ENCODE results near the gene RGS6. TPM values are rescaled to one million over a fixed set of nuclear protein-coding genes. Genes with fewer than 3 reads are reported as not detected.

RGS6 gene
- total RNA-seq, 2 experiments from 2014 or later: not detected

DNA sequence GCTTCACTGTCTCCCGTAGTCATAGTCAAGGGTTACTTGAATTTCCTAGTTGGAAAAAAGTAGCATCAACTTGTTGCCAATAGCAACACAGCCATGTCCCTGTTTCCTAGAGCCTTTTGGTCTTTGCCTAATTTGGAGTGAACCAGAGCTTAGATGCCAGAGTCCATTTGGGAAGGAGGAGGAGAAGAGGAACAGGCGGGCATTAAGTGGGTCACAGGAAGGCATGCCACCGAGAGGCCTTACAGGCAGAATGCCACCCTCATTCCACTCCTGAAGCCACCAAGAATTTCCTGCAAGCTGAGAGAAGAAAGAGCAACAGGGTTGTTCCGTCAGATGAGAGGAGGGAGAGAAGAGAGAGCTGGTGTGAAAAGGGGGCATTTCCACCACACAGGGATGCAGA is 622.2 kb downstream of the RGS6 start:
- TF ChIP-seq, protein P1, sequence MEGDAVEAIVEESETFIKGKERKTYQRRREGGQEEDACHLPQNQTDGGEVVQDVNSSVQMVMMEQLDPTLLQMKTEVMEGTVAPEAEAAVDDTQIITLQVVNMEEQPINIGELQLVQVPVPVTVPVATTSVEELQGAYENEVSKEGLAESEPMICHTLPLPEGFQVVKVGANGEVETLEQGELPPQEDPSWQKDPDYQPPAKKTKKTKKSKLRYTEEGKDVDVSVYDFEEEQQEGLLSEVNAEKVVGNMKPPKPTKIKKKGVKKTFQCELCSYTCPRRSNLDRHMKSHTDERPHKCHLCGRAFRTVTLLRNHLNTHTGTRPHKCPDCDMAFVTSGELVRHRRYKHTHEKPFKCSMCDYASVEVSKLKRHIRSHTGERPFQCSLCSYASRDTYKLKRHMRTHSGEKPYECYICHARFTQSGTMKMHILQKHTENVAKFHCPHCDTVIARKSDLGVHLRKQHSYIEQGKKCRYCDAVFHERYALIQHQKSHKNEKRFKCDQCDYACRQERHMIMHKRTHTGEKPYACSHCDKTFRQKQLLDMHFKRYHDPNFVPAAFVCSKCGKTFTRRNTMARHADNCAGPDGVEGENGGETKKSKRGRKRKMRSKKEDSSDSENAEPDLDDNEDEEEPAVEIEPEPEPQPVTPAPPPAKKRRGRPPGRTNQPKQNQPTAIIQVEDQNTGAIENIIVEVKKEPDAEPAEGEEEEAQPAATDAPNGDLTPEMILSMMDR (IDR thresholded peaks at IDR 0.05): no peak
- no peak overlapping the region for H3K4me3 Mint-ChIP-seq
- DNase-seq (no peak), ATAC-seq (ENCODE audit: poor library complexity) (no peak)
- H3K27me3 Mint-ChIP-seq: peaks cover 4% of the 10 kb centered on the region
- Histone ChIP-seq H3K9me3 (ENCODE audit: control insufficient read depth in 1 of 2, insufficient read depth in 1 of 2, low read length in 2 of 2) (peaks cover 0 to 5% of the 10 kb centered on the region in 2 experiments), H3K27ac (ENCODE audit: low read depth in 1 of 2, low read length in 2 of 2) (no peak overlapping the region), H3K4me3 (ENCODE audit: low read length) (no peak overlapping the region), H3K4me1 (ENCODE audit: insufficient read depth, low read length) (no peaks in the 10 kb centered on the region), H3K36me3 (ENCODE audit: insufficient read depth, low read length) (no peaks in the 10 kb centered on the region), H3K27me3 (ENCODE audit: control insufficient read depth in 1 of 2, insufficient read depth in 2 of 2, low read length in 2 of 2) (peaks cover 0 to 10% of the 10 kb centered on the region in 2 experiments)
- H3K9me3 Mint-ChIP-seq: no peaks in the 10 kb centered on the region
- no peaks in the 10 kb centered on the region for H3K36me3 Mint-ChIP-seq (ENCODE audit: low read depth)
- H3K27ac Mint-ChIP-seq: no peak overlapping the region
- ChIA-PET POLR2A (no interaction called here), CTCF (no interaction called here)
- H3K4me1 Mint-ChIP-seq (ENCODE audit: low read depth): no peaks in the 10 kb centered on the region
- intact Hi-C loops (cut with DNase I, micrococcal nuclease): no loop called here

DNA sequence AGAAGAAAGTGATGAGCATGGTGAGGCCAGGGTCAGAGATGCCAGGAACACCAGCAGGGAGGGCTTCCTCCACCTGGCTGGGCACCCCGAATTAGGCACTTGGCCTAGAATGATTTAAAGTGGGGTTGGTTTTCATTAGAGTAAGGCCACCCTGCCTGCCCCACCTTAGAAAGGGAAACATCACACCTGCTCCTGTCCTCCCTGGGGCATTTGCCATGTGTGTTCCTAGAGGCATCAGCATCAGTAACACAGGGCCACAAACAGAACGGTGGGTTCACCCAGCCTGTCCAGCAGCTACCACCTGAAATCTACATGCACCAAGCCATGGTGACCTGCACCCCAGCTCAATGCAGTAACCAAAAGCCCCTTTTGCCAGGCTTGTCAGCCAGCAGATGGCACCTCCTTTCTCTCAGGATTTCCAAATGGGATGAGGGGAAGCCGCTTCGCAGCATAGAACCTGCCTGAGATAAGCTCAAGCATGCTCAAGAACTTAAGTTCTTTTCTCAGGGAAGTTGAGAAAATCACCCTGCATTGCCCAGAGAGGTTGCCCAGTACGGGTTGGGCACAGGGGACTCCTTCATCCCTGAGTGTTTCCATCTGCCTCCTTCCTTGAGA is 622.9 kb downstream of the RGS6 start:
- TF ChIP-seq, protein P1 (IDR thresholded peaks at IDR 0.05): no peak
- no peak for DNase-seq
- Mint-ChIP-seq H3K9me3 (no peaks in the 10 kb centered on the region), H3K4me3 (no peak overlapping the region), H3K36me3 (ENCODE audit: low read depth) (no peaks in the 10 kb centered on the region), H3K27ac (no peak overlapping the region), H3K27me3 (peaks cover 4% of the 10 kb centered on the region), H3K4me1 (ENCODE audit: low read depth) (no peaks in the 10 kb centered on the region)
- intact Hi-C loops (cut with DNase I, micrococcal nuclease): no loop called here
- H3K4me3 ChIP-seq (ENCODE audit: low read length): no peak overlapping the region
- no peak for ATAC-seq (ENCODE audit: poor library complexity)
- no peaks in the 10 kb centered on the region for H3K36me3 ChIP-seq (ENCODE audit: insufficient read depth, low read length)
- CTCF ChIA-PET: no interaction called here
- H3K27me3 ChIP-seq (ENCODE audit: control insufficient read depth in 1 of 2, insufficient read depth in 2 of 2, low read length in 2 of 2): peaks cover 0 to 10% of the 10 kb centered on the region in 2 experiments
- no peak overlapping the region for H3K27ac ChIP-seq (ENCODE audit: low read depth in 1 of 2, low read length in 2 of 2)
- H3K9me3 ChIP-seq (ENCODE audit: control insufficient read depth in 1 of 2, insufficient read depth in 1 of 2, low read length in 2 of 2): peaks cover 0 to 7% of the 10 kb centered on the region in 2 experiments
- no peaks in the 10 kb centered on the region for H3K4me1 ChIP-seq (ENCODE audit: insufficient read depth, low read length)
- POLR2A ChIA-PET: no interaction called here

DNA sequence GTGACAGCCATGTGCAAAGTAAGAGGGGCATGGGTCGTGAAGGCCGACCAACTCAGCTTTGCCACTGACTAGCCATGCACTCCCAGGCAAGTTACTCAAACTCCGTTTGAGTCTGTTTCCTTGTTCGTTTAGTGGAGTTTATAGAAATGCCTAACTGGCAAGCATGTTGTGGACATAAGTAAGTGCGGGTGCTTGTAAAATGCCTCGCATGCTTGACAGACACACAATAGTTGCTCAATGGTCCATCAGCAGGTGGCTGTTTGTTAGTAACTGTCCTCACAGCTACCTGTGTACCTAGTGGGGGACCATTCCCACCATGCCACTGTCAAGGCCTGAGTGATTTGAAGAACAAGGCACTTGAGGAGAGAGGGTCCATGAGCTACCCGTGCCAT is 623.4 kb downstream of the RGS6 start:
- Mint-ChIP-seq H3K36me3 (ENCODE audit: low read depth) (no peaks in the 10 kb centered on the region), H3K9me3 (no peaks in the 10 kb centered on the region), H3K27me3 (peaks cover 4% of the 10 kb centered on the region), H3K4me3 (no peak overlapping the region), H3K27ac (no peak overlapping the region), H3K4me1 (ENCODE audit: low read depth) (no peaks in the 10 kb centered on the region)
- H3K27ac ChIP-seq (ENCODE audit: low read depth in 1 of 2, low read length in 2 of 2): no peak overlapping the region
- ChIA-PET POLR2A (no interaction called here), CTCF (no interaction called here)
- TF ChIP-seq, protein P1 (IDR thresholded peaks at IDR 0.05): no peak
- H3K9me3 ChIP-seq (ENCODE audit: control insufficient read depth in 1 of 2, insufficient read depth in 1 of 2, low read length in 2 of 2): peaks cover 0 to 7% of the 10 kb centered on the region in 2 experiments
- intact Hi-C loops (cut with DNase I, micrococcal nuclease): no loop called here
- no peaks in the 10 kb centered on the region for H3K4me1 ChIP-seq (ENCODE audit: insufficient read depth, low read length)
- H3K4me3 ChIP-seq (ENCODE audit: low read length): no peak overlapping the region
- H3K36me3 ChIP-seq (ENCODE audit: insufficient read depth, low read length): no peaks in the 10 kb centered on the region
- no peak for ATAC-seq (ENCODE audit: poor library complexity)
- peaks cover 0 to 10% of the 10 kb centered on the region in 2 experiments for H3K27me3 ChIP-seq (ENCODE audit: control insufficient read depth in 1 of 2, insufficient read depth in 2 of 2, low read length in 2 of 2)
- DNase-seq: no peak

Measured in CD4-positive, alpha-beta T cell (primary cell).